GM23338 (cell line): ENCODE results near the gene KSR2. TPM values are rescaled to one million over a fixed set of nuclear protein-coding genes. Genes with fewer than 3 reads are reported as not detected.

Experiments used
- ATAC-seq: fragments of 200-7000 bp; cut with Tn5 transposase; 3 replicates; pipeline ENCODE4 v1.9.1; 2020
- DNase-seq: peaks from one replicate; pipeline ENCODE4 v3.0.0-alpha.2; 2015; ENCODE audit warnings: low spot score
- H2AFZ ChIP-seq: fragments of 200-600 bp; sonication (generic); 2 replicates; pipeline ENCODE4 v1.8.0; 2016; ENCODE audit warnings: antibody characterized with exemption, mild to moderate bottlenecking, moderate library complexity
- H3F3A ChIP-seq: fragments of 200-600 bp; sonication (generic); replicated peaks from 2 replicates; pipeline ENCODE4 v1.8.0; 2017; ENCODE audit warnings: antibody characterized with exemption, mixed run types, low read depth
- H3K27ac ChIP-seq: fragments of 200-600 bp; sonication (generic); 2 replicates; pipeline ENCODE4 v1.6.1; 2016; ENCODE audit warnings: low read depth
- H3K27me3 ChIP-seq: fragments of 200-600 bp; sonication (generic); 2 replicates; pipeline ENCODE4 v1.8.0; 2016; ENCODE audit warnings: mild to moderate bottlenecking, mixed run types, moderate library complexity; ENCODE audit not compliant: insufficient read depth
- H3K36me3 ChIP-seq: fragments of 200-600 bp; sonication (generic); 2 replicates; pipeline ENCODE4 v1.8.0; 2016; ENCODE audit warnings: mild to moderate bottlenecking; ENCODE audit not compliant: insufficient read depth
- H3K4me1 ChIP-seq: fragments of 200-600 bp; sonication (generic); 2 replicates; pipeline ENCODE4 v1.8.0; 2016; ENCODE audit warnings: mild to moderate bottlenecking, moderate library complexity; ENCODE audit not compliant: insufficient read depth
- H3K4me2 ChIP-seq: fragments of 200-600 bp; sonication (generic); 2 replicates; pipeline ENCODE4 v1.7.1; 2017; ENCODE audit warnings: mixed run types
- H3K4me3 ChIP-seq: fragments of 200-600 bp; sonication (generic); 2 replicates; pipeline ENCODE4 v1.6.1; 2016; ENCODE audit warnings: mixed run types
- H3K79me2 ChIP-seq: fragments of 200-600 bp; sonication (generic); replicated peaks from 2 replicates; pipeline ENCODE4 v1.8.0; 2017; ENCODE audit warnings: mild to moderate bottlenecking; ENCODE audit not compliant: insufficient read depth
- H3K9me2 ChIP-seq: fragments of 200-600 bp; sonication (generic); 2 replicates; pipeline ENCODE4 v1.8.0; 2017; ENCODE audit not compliant: insufficient read depth
- H4K20me1 ChIP-seq: fragments of 200-600 bp; sonication (generic); replicated peaks from 2 replicates; pipeline ENCODE4 v1.8.0; 2017; ENCODE audit warnings: mild to moderate bottlenecking; ENCODE audit not compliant: insufficient read depth
- H3K27ac Mint-ChIP-seq: 2 replicates; pipeline ENCODE4 v1.8.0; 2020; ENCODE audit warnings: inconsistent platforms, mild to moderate bottlenecking, moderate library complexity, mixed read lengths
- H3K27me3 Mint-ChIP-seq: 3 replicates; pipeline ENCODE4 v1.8.0; 2022; ENCODE audit warnings: low read depth, mild to moderate bottlenecking, moderate library complexity, mixed read lengths, inconsistent platforms; ENCODE audit not compliant: insufficient read depth, poor library complexity
- H3K36me3 Mint-ChIP-seq: 3 replicates; pipeline ENCODE4 v1.8.0; 2021; ENCODE audit warnings: low read depth, mild to moderate bottlenecking, inconsistent platforms, moderate library complexity, mixed read lengths
- H3K4me1 Mint-ChIP-seq: 3 replicates; pipeline ENCODE4 v1.8.0; 2020; ENCODE audit warnings: mild to moderate bottlenecking, inconsistent platforms, mixed read lengths
- H3K4me3 Mint-ChIP-seq: 3 replicates; pipeline ENCODE4 v1.8.0; 2021; ENCODE audit warnings: moderate library complexity, mild to moderate bottlenecking, inconsistent platforms, mixed read lengths
- H3K9me3 Mint-ChIP-seq: 3 replicates; pipeline ENCODE4 v1.8.0; 2020; ENCODE audit warnings: moderate library complexity, mild to moderate bottlenecking, inconsistent platforms, mixed read lengths
- CREB1 ChIP-seq: fragments of 250-450 bp; sonication (Bioruptor Pico); IDR thresholded peaks from 2 replicates; pipeline ENCODE4 v1.5.0; 2020; ENCODE audit warnings: low read depth, mild to moderate bottlenecking, moderate library complexity
- EZH2 ChIP-seq: fragments of 200-600 bp; sonication (generic); IDR thresholded peaks from one replicate; pipeline ENCODE4 v1.8.0; 2017; ENCODE audit warnings: antibody characterized with exemption, mild to moderate bottlenecking, low read depth; ENCODE audit not compliant: unreplicated experiment
- NANOG ChIP-seq: IDR thresholded peaks from 2 replicates; pipeline ENCODE4 v1.6.1; 2016; ENCODE audit warnings: antibody characterized with exemption, borderline replicate concordance
- POLR2AphosphoS5 ChIP-seq: IDR thresholded peaks from 2 replicates; pipeline ENCODE4 v1.6.1; 2016; ENCODE audit warnings: antibody characterized with exemption, low read depth
- ZNF114 ChIP-seq: fragments of 250-450 bp; sonication (Bioruptor Pico); IDR thresholded peaks from 2 replicates; pipeline ENCODE4 v1.5.0; 2020; ENCODE audit warnings: mild to moderate bottlenecking, moderate library complexity
- ZNF331 ChIP-seq: fragments of 250-450 bp; sonication (Bioruptor Pico); IDR thresholded peaks from 2 replicates; pipeline ENCODE4 v1.5.0; 2020; ENCODE audit warnings: low read depth, mild to moderate bottlenecking, moderate library complexity
- polyA plus RNA-seq: library from polyadenylated mRNA; unstranded; fragments of >200 nt; fragmentation: Nextera tagmentation; extraction: Ambion mirVana; gene quantifications from 2 replicates; pipeline ENCODE4 v1.2.1, GENCODE V29; 2016
- total RNA-seq: library from RNA; depleted of rRNA; stranded (reverse); fragments of >200 nt; shearing (Covaris generic); gene quantifications from 2 replicates; pipeline ENCODE4 v1.2.3, GENCODE V29; 2014
- TF ChIP-seq, protein P1 (sequence below): fragments of 250-450 bp; sonication (Bioruptor Pico); IDR thresholded peaks from 2 replicates; pipeline ENCODE4 v1.5.0; 2020; ENCODE audit warnings: mild to moderate bottlenecking, moderate library complexity

Gene KSR2
- total and polyA plus RNA-seq, 2 experiments from 2014 or later, result 1.1 to 2.7 TPM

DNA sequence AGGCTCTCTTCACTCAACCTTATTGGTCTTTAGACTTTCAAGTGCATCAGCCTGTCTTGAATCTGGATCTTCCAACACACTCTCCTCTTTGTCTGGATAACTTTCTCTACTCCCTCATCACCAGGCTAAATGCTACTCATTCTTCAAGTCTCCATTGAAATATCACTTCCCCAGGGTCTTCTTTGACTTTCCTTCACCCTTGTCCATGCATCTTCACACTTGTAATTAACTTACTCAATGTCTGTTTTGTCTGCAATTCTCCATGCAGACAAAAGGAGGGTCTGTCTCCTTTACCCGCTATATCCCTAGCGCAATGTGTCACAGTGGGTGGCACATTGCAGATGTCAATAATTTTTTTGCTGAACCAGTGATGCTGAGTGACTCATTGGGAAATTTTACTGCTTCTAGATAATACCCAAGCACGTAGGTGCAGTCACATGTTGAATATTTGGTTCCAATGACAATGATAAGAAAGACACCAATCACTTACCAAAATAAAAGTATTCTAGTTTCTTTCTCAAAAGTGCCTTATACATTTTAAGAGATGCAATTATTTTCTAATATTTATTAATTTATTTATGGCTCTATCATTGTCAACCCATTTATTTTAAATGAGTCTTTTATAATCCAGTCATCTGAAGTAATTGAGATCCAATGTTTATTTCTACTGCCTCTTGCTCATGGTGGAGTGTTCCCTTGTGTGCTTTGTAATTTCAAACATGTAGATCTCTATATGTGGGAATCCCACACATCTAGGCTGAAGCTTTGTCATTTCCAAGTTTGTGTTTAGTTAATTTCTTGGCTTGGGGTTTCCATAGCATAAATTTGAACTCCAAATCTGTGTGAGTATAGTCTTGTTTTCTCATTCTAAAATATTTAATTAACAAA, 26.0 kb upstream of the KSR2 start (continued):
- TF ChIP-seq, protein P1, sequence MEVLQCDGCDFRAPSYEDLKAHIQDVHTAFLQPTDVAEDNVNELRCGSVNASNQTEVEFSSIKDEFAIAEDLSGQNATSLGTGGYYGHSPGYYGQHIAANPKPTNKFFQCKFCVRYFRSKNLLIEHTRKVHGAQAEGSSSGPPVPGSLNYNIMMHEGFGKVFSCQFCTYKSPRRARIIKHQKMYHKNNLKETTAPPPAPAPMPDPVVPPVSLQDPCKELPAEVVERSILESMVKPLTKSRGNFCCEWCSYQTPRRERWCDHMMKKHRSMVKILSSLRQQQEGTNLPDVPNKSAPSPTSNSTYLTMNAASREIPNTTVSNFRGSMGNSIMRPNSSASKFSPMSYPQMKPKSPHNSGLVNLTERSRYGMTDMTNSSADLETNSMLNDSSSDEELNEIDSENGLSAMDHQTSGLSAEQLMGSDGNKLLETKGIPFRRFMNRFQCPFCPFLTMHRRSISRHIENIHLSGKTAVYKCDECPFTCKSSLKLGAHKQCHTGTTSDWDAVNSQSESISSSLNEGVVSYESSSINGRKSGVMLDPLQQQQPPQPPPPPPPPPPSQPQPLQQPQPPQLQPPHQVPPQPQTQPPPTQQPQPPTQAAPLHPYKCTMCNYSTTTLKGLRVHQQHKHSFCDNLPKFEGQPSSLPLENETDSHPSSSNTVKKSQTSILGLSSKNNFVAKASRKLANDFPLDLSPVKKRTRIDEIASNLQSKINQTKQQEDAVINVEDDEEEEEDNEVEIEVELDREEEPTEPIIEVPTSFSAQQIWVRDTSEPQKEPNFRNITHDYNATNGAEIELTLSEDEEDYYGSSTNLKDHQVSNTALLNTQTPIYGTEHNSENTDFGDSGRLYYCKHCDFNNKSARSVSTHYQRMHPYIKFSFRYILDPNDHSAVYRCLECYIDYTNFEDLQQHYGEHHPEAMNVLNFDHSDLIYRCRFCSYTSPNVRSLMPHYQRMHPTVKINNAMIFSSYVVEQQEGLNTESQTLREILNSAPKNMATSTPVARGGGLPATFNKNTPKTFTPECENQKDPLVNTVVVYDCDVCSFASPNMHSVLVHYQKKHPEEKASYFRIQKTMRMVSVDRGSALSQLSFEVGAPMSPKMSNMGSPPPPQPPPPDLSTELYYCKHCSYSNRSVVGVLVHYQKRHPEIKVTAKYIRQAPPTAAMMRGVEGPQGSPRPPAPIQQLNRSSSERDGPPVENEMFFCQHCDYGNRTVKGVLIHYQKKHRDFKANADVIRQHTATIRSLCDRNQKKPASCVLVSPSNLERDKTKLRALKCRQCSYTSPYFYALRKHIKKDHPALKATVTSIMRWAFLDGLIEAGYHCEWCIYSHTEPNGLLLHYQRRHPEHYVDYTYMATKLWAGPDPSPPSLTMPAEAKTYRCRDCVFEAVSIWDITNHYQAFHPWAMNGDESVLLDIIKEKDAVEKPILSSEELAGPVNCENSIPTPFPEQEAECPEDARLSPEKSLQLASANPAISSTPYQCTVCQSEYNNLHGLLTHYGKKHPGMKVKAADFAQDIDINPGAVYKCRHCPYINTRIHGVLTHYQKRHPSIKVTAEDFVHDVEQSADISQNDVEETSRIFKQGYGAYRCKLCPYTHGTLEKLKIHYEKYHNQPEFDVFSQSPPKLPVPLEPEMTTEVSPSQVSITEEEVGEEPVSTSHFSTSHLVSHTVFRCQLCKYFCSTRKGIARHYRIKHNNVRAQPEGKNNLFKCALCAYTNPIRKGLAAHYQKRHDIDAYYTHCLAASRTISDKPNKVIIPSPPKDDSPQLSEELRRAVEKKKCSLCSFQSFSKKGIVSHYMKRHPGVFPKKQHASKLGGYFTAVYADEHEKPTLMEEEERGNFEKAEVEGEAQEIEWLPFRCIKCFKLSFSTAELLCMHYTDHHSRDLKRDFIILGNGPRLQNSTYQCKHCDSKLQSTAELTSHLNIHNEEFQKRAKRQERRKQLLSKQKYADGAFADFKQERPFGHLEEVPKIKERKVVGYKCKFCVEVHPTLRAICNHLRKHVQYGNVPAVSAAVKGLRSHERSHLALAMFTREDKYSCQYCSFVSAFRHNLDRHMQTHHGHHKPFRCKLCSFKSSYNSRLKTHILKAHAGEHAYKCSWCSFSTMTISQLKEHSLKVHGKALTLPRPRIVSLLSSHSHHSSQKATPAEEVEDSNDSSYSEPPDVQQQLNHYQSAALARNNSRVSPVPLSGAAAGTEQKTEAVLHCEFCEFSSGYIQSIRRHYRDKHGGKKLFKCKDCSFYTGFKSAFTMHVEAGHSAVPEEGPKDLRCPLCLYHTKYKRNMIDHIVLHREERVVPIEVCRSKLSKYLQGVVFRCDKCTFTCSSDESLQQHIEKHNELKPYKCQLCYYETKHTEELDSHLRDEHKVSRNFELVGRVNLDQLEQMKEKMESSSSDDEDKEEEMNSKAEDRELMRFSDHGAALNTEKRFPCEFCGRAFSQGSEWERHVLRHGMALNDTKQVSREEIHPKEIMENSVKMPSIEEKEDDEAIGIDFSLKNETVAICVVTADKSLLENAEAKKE (CRISPR knock-in tag), result no peak

DNA sequence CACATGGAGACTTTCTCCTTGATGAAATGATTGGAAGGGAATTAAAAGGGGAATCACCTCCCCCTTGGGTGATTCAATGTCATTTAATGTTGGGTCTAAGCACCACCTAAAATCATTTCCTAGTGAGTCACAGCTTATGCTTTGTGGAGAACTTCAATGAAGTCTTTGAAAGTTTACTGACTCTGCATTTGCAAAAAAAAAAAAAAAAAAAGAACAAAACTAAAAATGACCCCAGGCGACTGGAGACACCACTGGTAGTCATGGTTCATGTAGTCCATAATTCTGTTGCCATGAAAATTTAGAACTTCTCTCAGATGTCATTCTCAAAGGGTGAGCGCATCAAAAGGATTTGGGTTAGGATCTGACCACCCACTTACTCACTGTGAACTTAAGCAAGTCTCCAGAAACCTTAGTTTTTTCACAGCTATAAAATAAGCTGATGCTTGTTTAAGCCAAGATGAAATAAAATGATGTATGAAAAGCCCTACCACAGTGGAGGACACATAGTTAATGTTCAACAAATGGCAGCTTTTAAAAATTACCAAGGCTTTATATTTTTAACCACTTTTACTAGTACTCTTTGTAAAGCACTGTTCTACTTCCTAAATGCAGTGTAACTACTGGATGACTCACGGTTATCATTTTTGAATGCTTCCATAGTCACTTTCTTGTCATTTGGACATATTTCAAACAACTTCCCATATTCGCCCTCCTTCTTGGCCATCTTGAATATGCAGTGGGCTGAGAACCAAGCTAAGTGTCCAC, 18.1 kb upstream of the KSR2 start:
- no peaks in the 10 kb centered on the region for H3K4me1 ChIP-seq
- DNase-seq (no peak), ATAC-seq (no peak)
- H3K4me2 ChIP-seq, result no peak overlapping the region
- no peaks in the 10 kb centered on the region for H3K27me3 ChIP-seq
- no peaks in the 10 kb centered on the region for H3K27me3 Mint-ChIP-seq
- H3K27ac Mint-ChIP-seq, result no peak overlapping the region
- no peak overlapping the region for H3K4me3 Mint-ChIP-seq
- no peaks in the 10 kb centered on the region for H3K9me3 Mint-ChIP-seq
- H3K4me3 ChIP-seq, result no peak overlapping the region
- no peaks in the 10 kb centered on the region for H3K79me2 ChIP-seq
- H3K27ac ChIP-seq, result no peak overlapping the region
- no peaks in the 10 kb centered on the region for H3K36me3 Mint-ChIP-seq
- no peaks in the 10 kb centered on the region for H3F3A ChIP-seq
- 0 out of 2 replicates have a peak, but pooled peaks cover 4% of the 10 kb centered on the region for H3K9me2 ChIP-seq
- no peaks in the 10 kb centered on the region for H3K36me3 ChIP-seq
- no peak overlapping the region for H2AFZ ChIP-seq
- no peaks in the 10 kb centered on the region for H4K20me1 ChIP-seq
- H3K4me1 Mint-ChIP-seq, result peaks cover 4% of the 10 kb centered on the region; the same call in 1 of the 3 replicates
- no peak for TF ChIP-seq ZNF331
- no peak for TF ChIP-seq ZNF114
- TF ChIP-seq, protein P1 (CRISPR knock-in tag), result no peak
- TF ChIP-seq POLR2AphosphoS5, result no peak
- no peak for TF ChIP-seq NANOG
- no peak for TF ChIP-seq EZH2
- TF ChIP-seq CREB1, result no peak
